Measurements from ENCODE around the gene DDAH1.
"Not testable (repeated sequence)": the region's sequence is repeated elsewhere in the genome, so short reads cannot be mapped to it uniquely, and the experiment has no call there.

The DDAH1 gene

DNA sequence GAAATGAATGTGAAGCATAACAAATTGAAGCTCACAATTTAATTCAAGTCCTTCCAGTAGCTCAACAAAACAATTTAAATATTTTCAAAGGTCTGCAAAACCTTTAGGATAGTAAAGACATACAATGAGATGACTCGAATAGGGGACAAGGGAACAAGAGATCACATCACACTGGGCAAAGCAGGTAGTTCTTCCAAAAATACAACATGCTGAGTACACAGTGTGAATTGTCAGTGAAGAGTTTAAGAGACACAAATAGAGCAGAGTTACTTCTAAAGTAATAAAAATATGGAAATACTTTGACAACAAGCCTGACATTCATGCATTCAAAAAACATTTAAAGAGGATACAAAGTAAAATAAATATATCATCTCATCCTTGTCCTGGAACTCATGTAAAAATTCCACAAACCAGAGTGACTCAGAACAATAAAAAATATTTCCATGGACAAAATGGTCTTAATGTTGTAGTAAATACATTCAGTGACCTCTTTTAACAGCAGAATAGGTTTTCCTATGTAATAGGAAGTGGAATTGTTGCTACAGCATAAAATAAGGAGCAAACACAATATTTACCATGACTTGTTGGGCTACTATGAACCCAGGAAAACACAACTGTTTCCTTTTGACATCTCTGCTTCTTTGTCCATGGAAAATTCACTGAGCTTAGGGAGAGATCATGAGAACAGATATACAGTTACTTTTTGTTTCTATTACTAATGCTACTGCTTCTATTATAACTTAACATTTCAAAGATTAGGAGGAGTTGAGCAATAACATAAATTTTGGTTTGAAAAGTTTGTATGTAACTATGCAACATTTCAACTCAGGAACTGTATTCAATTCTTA is 104.9 kb downstream of the DDAH1 start:
- DNase-seq (ENCODE audit: low read depth in 2 of 2), result no peak

DNA sequence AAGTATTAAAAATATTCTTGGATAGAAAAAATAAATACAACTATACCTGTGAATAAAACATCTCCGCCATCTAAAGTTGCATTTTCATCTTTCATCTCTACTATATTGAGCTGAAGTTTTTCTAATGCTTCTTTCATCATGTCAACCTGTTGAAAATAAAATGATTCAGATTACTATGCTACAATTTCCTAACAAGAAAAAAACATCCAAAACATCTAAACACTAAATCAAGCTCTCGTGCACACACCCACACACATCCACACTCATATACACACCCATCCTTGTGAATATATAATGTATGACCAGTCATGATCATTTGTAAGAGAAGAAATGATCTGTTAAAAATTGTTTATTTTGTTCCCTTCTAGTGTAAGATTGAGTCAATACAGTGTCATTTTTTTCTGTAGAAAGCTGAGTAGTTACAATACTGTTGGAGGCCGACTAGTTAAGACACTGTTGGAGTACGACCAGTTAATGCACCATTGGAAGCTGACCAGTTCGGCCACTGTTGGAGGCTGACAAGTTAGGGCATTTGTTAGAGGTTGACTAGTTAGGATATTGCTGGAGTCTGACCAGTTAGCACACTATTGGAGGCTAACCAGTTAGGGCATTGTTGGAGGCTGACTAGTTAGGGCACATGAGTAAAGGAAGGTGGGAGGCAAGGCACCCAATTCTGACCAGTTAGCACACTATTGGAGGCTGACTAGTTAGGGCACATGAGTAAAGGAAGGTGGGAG is 106.1 kb downstream of the DDAH1 start:
- no peak for DNase-seq (ENCODE audit: low read depth in 2 of 2)

DNA sequence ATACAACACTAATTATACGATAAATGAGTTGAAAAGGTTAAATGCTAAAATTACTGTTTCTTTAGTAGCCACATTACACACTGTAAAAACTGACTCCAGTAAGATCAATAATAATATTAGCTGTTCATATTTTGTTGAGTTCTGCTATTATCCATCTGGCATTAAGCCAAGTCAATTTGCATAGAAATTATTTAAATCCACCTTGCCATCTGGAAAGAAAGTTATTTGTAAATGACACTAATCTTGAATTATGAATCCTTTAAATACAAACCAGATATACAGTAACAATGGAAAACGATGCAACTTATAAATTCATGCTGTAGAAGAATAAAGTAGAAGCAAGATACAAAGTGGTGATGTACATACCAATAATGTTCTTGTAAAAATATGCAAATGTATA is 107.1 kb downstream of the DDAH1 start:
- no peak for DNase-seq (ENCODE audit: low read depth in 2 of 2)

DNA sequence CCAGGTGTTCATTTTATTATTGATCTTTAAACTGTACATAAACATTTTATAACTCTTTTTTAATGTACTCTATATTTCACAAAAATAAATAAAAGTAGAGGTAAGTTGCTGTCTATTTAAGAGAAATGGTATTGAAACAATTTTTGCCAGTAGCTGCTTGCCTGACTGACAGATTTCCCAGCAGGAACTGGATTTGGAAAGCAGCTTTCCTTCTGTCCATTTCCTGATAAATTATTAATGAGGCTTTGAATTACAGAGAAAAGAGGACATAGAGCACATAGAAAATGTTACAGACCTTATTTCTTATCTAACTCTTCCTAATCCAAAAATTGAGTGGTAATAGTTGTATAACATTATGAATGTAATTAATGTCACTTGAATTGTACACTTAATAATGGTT is 108.8 kb downstream of the DDAH1 start:
- DNase-seq (ENCODE audit: low read depth in 2 of 2), result no peak

DNA sequence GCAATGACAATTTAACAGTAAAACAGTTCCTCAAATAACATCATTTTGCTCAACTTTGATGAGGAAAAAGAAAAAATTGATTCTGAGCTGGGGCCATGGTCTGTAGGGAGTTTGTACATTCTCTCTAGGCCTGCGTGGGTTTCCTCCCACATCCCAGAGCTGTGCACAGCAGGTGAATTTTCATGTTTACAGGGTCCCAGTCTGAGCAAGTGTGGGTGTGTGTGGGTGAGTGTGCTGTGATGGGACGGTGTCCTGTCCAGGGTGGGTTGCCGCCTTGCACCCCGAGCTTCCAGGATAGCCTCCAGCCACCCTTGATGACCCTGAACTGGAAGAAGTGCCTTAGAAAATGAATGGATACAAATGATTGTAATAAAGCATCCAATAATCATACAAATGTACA is 112.9 kb downstream of the DDAH1 start:
- DNase-seq (ENCODE audit: low read depth in 2 of 2), result no peak

DNA sequence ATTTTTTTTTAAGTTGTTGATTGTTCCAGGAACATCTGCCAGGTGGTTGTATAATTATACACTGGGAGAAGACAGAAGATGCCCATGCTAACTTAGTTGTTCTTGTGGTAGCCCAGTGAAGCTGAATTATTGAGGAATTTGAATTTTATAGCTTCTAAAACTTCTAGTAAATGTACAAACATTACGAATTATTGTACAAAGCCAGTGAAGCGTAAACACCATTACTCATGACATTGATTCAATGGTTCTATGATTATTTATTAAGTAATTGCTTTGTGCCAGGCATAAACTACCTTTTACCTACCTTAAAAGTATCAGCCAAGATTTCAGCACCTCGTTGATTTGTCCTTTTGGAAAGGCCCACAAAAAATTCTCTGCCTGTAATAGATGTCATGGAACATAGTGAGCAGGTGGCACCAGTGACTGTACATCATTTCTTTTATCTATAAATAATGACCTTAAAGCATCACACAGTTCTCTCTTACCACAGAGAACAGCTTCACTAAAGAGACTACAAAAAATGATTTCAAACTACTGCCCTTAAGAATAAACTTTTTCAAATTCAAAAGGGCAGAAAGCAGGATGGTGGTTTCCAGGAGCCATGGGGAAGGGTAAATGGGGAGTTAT is 113.6 kb downstream of the DDAH1 start:
- no peak for DNase-seq (ENCODE audit: low read depth in 2 of 2)

DNA sequence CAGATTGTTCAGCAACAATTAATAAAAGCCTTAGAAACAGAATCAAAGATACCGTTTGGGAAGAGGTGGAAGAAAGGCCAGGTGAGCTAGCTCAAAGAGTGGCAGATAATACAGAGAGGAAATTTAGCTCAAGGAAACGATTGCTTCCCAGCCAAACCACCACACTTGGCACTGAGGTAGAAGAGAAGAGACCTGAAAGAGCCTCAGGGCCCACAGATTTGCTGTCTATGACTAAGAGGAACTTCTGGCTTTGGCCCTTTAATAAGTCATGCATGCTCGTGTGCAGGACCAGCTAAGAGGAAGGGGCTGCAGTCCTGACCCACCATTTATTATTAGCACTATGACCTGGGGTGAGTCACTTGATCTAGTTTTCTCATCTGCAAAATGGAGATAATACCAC is 115.7 kb downstream of the DDAH1 start:
- no peak for DNase-seq (ENCODE audit: low read depth in 2 of 2)

DNA sequence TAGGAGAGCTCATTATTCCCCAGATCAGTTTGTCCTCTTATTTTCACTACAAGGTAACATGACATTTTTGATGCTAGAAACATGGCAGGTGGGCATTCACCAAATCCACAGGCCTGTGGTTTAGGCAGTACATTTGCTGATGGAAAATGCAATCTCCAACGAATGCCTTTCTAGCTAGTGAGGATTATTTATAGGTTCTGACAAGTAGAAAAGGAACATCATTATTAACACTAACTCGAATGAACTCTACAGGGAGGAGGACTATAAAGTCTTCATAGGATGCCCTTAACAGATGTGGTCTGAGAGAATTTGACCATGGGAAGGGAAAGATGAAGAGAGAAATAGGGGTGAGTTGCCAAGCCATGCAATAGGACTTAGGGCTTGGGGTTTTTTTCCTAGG is 117.1 kb downstream of the DDAH1 start:
- no peak for DNase-seq (ENCODE audit: low read depth in 2 of 2)

DNA sequence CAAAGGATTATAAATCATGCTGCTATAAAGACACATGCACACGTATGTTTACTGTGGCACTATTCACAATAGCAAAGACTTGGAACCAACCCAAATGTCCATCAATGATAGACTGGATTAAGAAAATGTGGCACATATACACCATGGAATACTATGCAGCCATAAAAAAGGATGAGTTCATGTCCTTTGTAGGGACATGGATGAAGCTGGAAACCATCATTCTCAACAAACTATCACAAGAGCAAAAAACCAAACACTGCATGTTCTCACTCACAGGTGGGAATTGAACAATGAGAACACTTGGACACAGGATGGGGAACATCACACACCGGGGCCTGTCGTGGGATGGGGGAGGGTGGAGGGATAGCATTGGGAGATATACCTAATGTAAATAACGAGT is 117.7 kb downstream of the DDAH1 start:
- not testable (repeated sequence) for DNase-seq (ENCODE audit: low read depth in 2 of 2)

DNA sequence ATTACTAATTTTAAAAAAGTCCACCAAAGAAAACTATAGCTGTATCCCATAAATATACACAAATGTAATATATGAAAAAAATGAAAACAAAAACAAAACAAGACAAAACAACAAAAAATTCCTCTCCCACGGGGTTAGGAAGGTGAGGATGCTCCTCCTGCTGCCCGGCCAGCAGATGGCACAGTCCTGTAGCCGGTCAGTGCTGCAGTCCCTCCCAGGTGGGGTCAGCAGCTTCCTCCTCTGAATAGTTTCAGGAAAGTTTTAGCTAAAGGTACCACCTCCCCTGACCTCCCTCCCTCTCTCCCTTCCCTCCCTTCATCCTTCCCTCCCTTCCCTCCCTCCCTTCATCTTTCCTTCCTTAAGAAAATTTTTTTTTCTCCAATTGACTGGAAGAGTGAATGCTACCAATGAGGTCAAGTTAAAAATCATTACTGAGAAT is 120.7 kb downstream of the DDAH1 start:
- no peak for DNase-seq (ENCODE audit: low read depth in 2 of 2)

DNA sequence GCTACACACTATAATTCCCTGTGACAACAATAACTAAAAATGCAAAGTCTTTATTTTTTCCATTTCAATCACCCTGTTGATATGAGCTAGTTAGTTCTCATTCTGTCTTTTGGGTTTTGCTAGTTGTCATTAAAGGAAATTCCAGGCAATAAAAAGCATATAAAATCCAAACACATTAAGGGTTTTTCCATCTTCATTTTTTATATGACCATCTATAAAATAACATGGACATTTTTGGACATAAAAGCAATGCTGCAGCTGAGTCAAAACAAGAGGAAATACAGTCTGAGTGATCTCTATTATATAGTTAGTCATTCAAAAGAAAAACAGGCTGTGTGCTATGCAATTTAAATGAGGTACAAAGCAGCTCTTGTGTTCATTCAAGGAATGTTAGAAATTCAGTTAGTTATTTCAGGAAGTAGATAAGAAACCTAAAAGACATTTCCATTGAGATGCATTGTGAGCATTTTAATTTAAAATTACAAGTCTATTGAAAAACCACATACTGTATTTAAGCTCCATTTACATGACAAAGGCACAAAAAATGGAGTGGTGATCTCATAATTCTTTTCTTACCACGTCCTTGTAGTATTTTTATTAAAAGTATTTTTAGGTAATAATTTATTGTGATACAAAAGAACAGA is 121.2 kb downstream of the DDAH1 start:
- DNase-seq (ENCODE audit: low read depth in 2 of 2), result no peak

DNA sequence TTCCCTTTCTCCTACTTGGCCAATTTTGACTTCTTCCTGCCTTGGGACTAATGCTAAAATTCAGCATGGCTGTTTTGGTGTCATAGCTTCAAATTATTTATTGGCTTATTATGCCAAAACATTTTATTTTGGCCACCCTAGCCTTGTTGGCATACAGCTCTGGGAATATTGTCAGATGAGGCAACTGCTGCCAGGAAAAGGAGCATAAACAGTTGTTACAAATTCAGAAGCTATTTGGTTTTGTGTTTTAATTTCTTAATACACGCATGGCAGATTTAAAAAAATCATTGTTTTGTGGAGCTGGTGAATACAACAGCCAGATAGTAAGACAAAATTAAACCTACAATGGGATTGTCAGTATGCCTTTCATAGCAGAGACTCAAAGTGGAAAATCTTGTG is 121.7 kb downstream of the DDAH1 start:
- no peak for DNase-seq (ENCODE audit: low read depth in 2 of 2)

DNA sequence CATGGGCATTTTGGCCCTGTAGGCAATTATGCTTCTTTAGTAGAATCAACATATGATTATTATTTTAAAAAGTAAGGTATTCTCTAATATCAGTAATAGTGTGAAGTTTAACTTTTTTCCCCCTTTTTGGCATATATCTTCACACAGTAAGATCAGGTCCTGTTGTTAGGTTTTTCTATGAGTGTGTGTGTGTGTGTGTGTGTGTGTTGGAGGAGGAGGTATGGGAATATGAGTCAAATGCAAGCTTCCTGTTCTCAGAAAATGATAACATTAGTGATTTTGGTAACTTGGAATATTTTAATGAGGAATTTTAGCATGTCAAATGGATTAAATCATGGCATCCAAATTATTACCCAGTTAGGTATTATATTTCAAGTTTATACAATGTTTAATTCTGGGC is 122.8 kb downstream of the DDAH1 start:
- no peak for DNase-seq (ENCODE audit: low read depth in 2 of 2)

DNA sequence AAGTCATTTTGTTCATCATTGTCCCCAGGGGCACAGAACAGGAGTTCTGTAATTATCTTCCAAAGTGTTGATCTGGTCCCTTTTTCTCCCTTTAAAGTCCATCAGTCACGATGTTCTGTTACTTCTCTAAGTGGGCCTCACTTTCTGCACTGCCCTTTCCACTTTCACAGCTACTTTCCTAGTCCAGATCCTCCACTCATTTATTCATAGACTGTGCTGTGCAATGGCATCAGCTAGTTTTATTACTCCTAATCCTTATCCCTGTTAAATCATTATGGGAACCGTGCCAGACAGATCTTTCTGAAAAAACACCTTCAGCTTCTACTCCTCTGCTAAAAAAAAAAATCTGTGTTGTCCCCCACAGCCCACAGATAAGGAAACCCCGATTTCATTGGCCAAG is 124.5 kb downstream of the DDAH1 start:
- DNase-seq (ENCODE audit: low read depth in 2 of 2), result no peak

DNA sequence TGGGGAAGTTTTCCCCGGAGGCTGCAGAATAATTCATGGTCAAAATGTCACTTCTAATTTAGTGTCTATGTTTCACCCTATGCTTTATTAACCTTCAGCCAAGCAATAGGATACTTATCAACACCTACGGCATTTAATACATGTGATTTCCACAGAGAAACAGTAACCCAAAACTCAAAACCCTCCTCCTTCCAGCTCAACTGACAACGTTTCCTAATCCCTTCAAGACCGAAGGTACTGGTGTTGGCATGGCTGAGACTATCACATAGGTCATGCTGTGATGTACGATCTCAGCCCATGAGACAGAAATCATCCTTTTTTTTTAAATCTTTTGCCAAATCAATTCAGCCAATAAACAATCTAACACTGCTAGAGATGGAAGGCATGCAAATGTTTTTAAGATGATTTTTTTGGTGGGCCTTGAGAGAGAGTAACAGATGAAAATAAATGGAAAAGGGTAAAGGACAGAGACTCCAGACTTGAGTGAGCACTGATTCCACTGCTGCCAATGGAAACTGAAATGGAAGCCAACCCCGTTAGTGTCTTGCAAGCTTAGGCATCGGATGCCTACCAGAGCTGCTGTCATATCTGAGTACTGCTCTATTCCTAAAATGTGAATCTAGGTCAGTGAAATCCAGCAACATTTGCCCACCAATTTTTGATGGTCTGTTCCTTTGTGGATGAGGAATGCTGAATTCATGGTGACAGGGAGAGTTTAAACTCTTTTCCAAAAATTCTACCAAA is 125.1 kb downstream of the DDAH1 start:
- no peak for DNase-seq (ENCODE audit: low read depth in 2 of 2)

DNA sequence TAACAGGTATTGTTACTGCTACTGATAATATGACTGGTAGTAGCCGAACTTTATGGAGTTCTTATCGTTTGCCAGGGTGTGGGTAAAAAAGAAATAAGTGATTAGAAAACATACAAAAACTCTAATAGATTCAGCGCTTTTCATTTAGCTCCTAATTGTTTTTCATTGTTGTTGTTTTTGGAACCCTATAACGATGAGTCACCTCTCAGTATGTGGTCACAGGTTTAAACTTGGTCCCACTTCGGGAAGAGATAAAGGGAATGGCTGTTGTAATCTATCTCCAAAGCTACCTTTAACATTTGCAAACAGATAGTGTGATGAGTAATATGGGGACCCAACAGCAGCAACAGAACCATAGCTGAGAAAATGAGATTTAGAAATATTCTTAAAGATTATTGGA is 125.9 kb downstream of the DDAH1 start:
- no peak for DNase-seq (ENCODE audit: low read depth in 2 of 2)

DNA sequence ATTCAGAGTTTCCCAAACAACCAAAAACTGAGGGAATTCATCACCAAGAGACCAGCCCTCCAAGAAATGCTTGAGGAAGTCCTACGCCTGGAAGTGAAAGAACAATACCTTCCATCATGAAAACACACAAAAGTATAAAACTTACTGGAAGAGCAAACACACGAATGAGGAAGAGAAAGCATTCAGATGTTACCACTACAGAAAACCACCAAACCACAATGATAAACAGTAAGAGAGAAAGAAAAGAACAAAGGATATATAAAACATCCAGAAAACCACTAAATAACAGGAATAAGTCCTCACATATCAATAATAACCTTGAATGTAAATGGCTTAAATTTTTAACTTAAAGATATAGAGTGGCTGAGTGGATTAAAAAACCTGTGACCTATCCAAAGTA is 130.0 kb downstream of the DDAH1 start:
- DNase-seq (ENCODE audit: low read depth in 2 of 2), result no peak

DNA sequence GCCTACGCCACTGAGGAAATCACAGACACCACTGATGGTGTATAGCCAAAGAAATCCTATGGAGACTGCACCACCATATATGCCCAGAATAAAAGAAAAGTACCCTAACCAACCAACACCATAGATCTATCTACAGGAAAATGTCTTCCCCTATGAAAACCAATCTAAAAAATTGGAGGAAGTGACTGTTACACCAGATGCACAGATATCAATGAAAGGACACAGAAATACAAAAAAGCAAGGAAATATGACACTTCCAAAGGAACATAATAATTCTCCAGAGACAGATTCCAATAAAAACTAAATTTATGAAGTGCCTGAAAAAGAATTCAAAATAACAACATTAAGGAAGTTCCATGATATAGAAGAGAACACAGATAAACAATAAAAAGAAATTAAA is 131.8 kb downstream of the DDAH1 start:
- no peak for DNase-seq (ENCODE audit: low read depth in 2 of 2)

DNA sequence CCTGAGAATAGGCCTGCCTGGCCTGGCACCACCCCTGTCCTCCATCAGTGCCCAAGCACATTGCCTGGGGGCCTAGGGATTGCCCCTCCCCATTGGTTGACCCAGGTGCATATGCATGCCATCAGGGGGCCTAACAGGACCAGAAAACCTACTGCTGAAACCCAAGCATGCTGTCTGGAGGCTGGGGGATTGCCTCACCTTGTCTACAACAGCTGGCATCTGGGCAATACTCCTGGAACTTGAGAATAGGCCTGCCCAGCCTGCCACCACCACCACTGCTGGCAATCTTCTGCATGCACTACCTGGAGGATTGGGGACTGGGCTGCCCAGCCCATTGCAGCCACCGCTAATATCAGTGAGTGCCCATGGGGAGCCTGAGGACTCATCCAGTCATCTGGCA is 132.4 kb downstream of the DDAH1 start:
- DNase-seq (ENCODE audit: low read depth in 2 of 2), result no peak

DNA sequence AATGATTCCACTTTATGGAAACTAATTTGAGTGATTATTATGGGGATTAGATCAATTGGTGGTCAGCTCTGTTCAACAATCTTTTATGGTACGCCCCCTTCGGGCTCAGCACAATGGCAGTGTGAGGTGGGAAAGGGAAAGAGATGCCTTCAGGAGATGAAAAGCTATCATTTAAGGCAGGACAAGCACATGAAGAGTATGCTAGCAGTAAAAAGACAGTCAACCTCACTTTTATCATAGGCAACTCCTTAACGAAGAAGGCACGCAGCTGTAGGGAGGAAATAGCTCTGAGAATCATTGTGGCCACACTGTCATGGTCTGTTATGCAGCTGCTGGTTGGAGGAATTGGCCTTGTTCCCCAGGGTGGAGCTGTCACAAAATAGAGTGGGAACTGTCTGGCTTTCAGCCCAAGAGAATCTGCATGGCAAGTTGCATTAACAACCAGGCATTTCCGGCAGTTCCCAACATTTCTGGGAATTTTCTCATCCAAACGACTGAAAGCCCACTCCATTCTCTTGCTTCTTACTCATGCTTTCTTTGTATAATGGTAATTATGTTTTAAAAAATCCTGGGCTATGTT is 134.2 kb downstream of the DDAH1 start:
- no peak for DNase-seq (ENCODE audit: low read depth in 2 of 2)

DNA sequence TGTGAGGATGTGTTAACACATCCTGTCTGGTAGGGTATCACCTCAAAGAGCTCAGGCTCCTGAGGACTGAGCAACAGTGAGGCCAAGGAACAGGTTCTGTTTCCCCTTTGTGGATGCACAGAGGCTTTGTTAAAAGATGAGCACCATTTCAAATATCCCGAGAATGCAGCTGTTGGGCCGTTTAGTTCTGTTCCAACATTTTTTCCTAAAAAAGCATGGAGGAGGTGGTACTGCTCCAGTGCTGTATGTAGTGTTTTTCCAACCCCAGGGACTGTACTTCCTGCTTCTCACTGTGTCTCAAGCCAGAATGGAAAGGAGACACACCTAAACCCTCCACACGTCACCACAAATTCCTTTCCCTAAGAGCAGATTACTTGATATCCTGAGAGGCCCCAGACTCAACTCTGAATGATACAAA is 134.7 kb downstream of the DDAH1 start:
- no peak for DNase-seq (ENCODE audit: low read depth in 2 of 2)

Data from stimulated activated CD8-positive, alpha-beta memory T cell treated with anti-CD3 and anti-CD28 coated beads, Interleukin-15, amount 100 ng/mL, for 48 hours (primary cell).